Gastroesophageal sphincter (tissue), 4 donors: ENCODE data around the gene RBM33. TPM values are rescaled to one million over a fixed set of nuclear protein-coding genes. Genes with fewer than 3 reads are reported as not detected.
A peak's percentile ranks its signal among the peaks of the same experiment; 100 is the strongest.

Experiments
- ATAC-seq: fragments of 150-250 bp; one replicate; pipeline ENCODE4 v1.9.1; 2016; ENCODE audit warnings: mild to moderate bottlenecking, moderate library complexity
- H3K27ac ChIP-seq, 4 donors: fragments of 200-600 bp; sonication (generic) in 3 of 4; 1 replicate in 3 of 4; 2 replicates in 1 of 4; pipeline ENCODE4 v1.5.1; 2016 to 2019
- H3K27me3 ChIP-seq: fragments of 200-600 bp; sonication (generic); one replicate; pipeline ENCODE4 v1.5.1; 2019
- H3K36me3 ChIP-seq, 2 donors: fragments of 200-600 bp; sonication (generic); one replicate each; pipeline ENCODE4 v1.5.1; 2019; ENCODE audit warnings: control low read depth in 1 of 2
- H3K4me1 ChIP-seq, 3 donors: fragments of 200-600 bp; sonication (generic); 1 replicate in 2 of 3; 2 replicates in 1 of 3; pipeline ENCODE4 v1.5.1; 2016 to 2019; ENCODE audit warnings: control low read depth in 2 of 3
- H3K4me3 ChIP-seq, 2 donors: fragments of 200-600 bp; sonication (generic); one replicate each; pipeline ENCODE4 v1.5.1; 2019; ENCODE audit warnings: mild to moderate bottlenecking in 1 of 2, moderate library complexity in 1 of 2
- H3K9me3 ChIP-seq, 3 donors: fragments of 200-600 bp; sonication (generic); one replicate each; pipeline ENCODE4 v1.5.1; 2017 to 2019; ENCODE audit warnings: control low read depth in 2 of 3
- EP300 ChIP-seq: sonication (generic); formaldehyde crosslinking; IDR thresholded peaks from one replicate; pipeline ENCODE4 v1.6.1; 2017; ENCODE audit warnings: antibody characterized with exemption, mild to moderate bottlenecking
- POLR2A ChIP-seq, 2 donors: fragments of 450-650 bp; IDR thresholded peaks; one replicate each; pipeline ENCODE4 v1.6.1; 2017; ENCODE audit warnings: antibody characterized with exemption in 2 of 2, mild to moderate bottlenecking in 2 of 2, moderate library complexity in 1 of 2
- POLR2AphosphoS5 ChIP-seq: sonication (generic); formaldehyde crosslinking; IDR thresholded peaks from one replicate; pipeline ENCODE4 v1.6.1; 2017; ENCODE audit warnings: antibody characterized with exemption
- whole genome bisulfite sequencing, 2 donors: methylation state at CpG; one replicate each; pipeline ENCODE4 v1.1.5; 2018; ENCODE audit warnings: low coverage in 1 of 2; 5-methylcytosine and 5-hydroxymethylcytosine counted together
- total RNA-seq, 4 donors: library from RNA; depleted of rRNA; stranded (reverse); fragments of >200 nt; gene quantifications; one replicate each; pipeline ENCODE4 v1.1.0, GENCODE V29; 2016
- TF ChIP-seq, protein P1 (sequence below), 4 experiments: fragments of 200-600 bp in 2 of 4; fragments of 450-650 bp in 2 of 4; sonication (generic) in 1 of 4; IDR thresholded peaks; one replicate each; pipeline ENCODE4 v1.5.1; 2017 to 2019; ENCODE audit warnings: antibody characterized with exemption in 4 of 4, mild to moderate bottlenecking in 2 of 4, moderate library complexity in 2 of 4

RBM33 gene
- total RNA-seq, 4 donors from 2014 or later = 25.2 to 67.4 (median 37.6) TPM

DNA sequence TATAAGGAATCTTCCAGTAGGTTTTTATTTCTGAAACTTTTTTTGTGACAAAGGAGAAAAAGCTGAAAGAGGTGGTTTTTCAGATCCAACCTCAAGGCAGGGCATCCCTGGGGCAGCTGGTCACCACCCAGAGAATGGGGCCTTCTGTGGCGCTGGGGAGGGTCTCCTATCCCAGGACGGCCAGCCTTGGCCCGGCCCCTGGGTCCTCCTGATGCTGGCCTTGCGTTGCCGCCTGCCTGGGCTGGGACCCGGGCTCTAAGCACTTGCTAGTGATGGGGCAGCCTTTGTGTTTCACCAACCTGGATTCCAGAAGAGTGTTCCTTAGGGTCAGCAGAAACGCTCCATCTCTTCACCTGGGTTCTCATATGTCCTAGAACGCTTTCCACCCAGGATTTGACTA, 151.5 kb downstream of the RBM33 start:
- peaks cover 0 to 10% (median 5%) of the 10 kb centered on the region in 3 donors for H3K4me1 ChIP-seq
- no peaks in the 10 kb centered on the region for H3K36me3 ChIP-seq
- no peak overlapping the region for H3K27ac ChIP-seq
- H3K27me3 ChIP-seq = peaks cover 72% of the 10 kb centered on the region
- no peak for TF ChIP-seq POLR2AphosphoS5
- TF ChIP-seq, protein P1, sequence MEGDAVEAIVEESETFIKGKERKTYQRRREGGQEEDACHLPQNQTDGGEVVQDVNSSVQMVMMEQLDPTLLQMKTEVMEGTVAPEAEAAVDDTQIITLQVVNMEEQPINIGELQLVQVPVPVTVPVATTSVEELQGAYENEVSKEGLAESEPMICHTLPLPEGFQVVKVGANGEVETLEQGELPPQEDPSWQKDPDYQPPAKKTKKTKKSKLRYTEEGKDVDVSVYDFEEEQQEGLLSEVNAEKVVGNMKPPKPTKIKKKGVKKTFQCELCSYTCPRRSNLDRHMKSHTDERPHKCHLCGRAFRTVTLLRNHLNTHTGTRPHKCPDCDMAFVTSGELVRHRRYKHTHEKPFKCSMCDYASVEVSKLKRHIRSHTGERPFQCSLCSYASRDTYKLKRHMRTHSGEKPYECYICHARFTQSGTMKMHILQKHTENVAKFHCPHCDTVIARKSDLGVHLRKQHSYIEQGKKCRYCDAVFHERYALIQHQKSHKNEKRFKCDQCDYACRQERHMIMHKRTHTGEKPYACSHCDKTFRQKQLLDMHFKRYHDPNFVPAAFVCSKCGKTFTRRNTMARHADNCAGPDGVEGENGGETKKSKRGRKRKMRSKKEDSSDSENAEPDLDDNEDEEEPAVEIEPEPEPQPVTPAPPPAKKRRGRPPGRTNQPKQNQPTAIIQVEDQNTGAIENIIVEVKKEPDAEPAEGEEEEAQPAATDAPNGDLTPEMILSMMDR (IDR thresholded peaks at IDR 0.05) = no peak
- no peak for TF ChIP-seq EP300
- no peak for TF ChIP-seq POLR2A (IDR thresholded peaks at IDR 0.05)
- ATAC-seq = no peak
- H3K9me3 ChIP-seq = no peaks in the 10 kb centered on the region
- no peak overlapping the region for H3K4me3 ChIP-seq
- 70 to 80% methylated on average over 2 to 5 of the region's 8 CpGs for WGBS, 2 donors

DNA sequence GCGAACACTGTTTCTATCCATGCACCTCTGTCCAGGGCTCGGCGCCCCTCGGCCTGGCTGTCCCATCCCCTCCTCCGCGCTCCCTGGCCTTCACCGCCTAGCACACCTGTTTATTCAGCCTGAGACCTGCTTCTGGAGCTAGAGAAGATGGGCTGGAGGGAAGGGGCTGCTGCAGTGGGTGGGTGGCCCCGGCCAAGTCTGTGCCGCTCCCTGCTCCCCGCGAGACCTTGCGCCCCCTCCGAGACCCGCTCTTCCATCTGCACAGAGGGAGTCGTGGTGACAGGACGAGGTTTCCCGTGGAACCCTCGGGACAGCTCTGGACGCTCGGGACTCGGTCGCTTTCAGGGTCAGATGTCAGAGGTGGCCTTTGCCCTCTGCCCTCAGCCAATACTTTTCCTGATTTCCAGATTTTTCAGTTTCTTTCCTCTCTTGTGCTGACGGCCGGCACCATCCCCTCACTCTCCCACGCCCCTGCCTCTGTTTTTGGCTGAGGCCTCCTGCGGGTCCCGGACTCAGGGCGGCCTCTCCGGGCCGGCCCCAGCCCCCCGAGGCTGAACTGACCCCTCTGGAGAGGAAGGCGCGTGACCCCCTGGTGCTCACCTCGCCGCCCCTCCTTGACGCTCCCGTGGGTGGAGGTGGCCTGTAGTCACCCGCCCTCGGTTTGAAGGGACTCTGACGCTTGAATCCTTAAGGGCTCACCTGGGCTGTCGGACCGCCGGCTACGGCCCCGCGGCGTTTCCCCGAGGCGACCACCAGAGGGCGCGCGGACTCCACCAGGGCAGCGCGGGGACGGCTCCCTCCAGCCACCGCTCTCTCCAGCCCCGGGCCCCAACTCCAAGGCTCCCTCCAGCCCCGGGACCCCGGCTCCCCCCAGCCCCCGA, 152.2 kb downstream of the RBM33 start:
- H3K4me3 ChIP-seq = peak overlapping the region in 1 of 2 donors; percentile 14
- 13 to 80% methylated on average over 1 to 19 of the region's 60 CpGs for WGBS, 2 donors
- ATAC-seq = peak; percentile 59
- no peaks in the 10 kb centered on the region for H3K36me3 ChIP-seq
- H3K27me3 ChIP-seq = peaks cover 72% of the 10 kb centered on the region
- TF ChIP-seq POLR2A (IDR thresholded peaks at IDR 0.05) = no peak
- TF ChIP-seq, protein P1 (IDR thresholded peaks at IDR 0.05) = peak in 3 of 4 experiments; percentile 77 to 97 (median 77)
- no peak overlapping the region for H3K27ac ChIP-seq
- no peaks in the 10 kb centered on the region for H3K9me3 ChIP-seq
- H3K4me1 ChIP-seq = peaks cover 0 to 10% (median 5%) of the 10 kb centered on the region in 3 donors

DNA sequence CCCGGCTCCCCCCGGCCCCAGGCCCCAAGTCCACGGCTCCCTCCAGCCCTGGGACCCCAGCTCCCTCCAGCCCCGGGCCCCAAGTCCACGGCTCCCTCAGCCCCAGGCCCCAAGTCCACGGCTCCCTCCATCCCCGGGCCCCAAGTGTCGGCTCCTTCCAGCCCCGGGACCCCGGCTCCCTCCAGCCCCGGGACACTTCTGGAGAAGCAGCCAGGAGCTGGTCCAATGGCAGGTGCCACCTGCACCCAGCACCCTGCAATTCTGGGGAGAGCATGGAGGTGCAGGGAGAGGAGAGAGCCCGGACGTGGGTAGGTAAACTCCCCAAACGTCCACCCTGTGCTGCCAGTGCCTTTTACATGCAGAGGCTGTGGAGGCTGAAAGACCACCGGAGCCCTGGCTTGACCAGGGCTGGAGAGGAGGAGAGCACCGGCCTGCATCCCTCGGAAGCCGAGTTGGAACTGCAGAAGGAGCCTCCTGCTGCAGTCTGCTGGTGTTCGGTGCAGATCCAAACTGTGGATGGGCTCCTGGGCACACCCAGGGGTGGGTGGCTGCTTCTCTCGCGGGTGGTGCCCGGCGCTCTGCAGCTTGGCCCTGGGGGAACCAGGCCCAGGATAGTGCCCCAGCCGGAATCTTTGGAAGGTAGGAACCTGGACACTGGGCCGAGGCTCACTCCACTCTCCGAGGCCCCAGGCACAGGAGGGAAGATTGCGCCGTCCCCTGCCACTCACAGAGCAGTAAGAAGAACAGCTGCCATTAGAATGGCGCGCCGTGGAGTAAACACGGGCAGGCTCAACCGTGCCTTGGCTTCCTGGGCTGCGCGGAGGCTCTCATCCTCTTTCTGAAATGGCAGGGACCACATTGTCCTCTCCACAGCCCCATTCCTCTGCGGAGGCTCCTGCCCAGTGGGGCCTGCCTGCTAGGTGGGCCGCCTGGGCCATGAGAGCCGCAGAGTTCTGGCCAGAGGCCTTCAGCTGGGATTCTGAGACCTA, 153.1 kb downstream of the RBM33 start:
- H3K27me3 ChIP-seq = peaks cover 79% of the 10 kb centered on the region
- H3K27ac ChIP-seq = no peak overlapping the region
- no peaks in the 10 kb centered on the region for H3K9me3 ChIP-seq
- TF ChIP-seq POLR2AphosphoS5 (no peak), POLR2A (IDR thresholded peaks at IDR 0.05) (no peak), EP300 (no peak)
- TF ChIP-seq, protein P1 (IDR thresholded peaks at IDR 0.05) = no peak
- no peaks in the 10 kb centered on the region for H3K36me3 ChIP-seq
- 60% methylated on average over 2 of the region's 38 CpGs; no CpG with 5 or more reads in 1 of the 2 donors for WGBS, 2 donors
- ATAC-seq = peak; percentile 21
- H3K4me1 ChIP-seq = peaks cover 0 to 10% (median 5%) of the 10 kb centered on the region in 3 donors
- H3K4me3 ChIP-seq = peak overlapping the region in 1 of 2 donors; percentile 14

DNA sequence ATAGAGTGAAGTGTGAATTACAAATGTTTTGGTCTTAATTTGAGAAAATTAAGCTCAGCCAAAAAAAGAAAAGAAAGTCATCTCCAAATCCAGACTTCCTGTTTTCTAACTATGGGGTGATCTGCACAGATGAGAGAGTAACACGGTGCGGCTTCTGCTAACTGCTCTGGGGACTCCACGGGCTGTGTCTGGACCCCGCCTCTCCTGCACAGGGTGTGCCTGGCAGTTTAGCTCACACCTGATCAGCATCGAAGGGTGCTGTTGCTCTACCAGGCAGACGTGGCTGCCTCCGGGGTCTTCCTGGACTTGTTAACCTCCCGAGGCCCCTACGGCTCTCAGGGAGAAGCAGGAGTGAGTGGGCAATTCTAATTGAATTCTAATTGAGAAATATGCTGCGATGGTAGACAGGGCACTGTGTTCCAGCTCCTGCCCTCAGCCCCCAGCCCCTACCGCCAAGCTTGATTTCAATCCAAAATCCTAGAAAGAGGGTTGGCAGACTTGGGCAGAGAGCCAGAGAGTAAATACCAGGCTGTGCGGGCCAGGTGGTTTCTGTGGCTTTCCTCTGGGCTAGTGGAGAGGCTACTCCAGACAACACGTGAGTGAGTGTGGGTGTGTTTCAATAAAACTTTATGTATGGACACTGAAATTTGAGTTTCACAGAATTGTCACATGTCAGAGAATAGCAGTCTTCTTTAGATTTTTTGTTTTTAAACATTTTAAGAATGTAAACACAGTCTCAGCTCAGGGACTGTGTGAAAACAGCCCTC, 154.4 kb downstream of the RBM33 start:
- Histone ChIP-seq H3K36me3 (no peaks in the 10 kb centered on the region), H3K4me1 (peaks cover 0 to 23% (median 5%) of the 10 kb centered on the region in 3 donors), H3K27ac (no peak overlapping the region), H3K27me3 (peaks cover 89% of the 10 kb centered on the region), H3K4me3 (no peak overlapping the region), H3K9me3 (no peaks in the 10 kb centered on the region)
- no peak for ATAC-seq
- WGBS, 2 donors = 57 to 67% methylated on average over 2 to 5 of the region's 13 CpGs
- TF ChIP-seq, protein P1 (IDR thresholded peaks at IDR 0.05) = no peak
- TF ChIP-seq EP300 (no peak), POLR2A (IDR thresholded peaks at IDR 0.05) (no peak), POLR2AphosphoS5 (no peak)
